PC-3 (cell line): Measurements from ENCODE around the gene IDH3G.

Source experiments
- CTCF ChIP-seq: fragments of 300-600 bp; sonication (generic); conservative IDR thresholded peaks from 2 replicates; pipeline ENCODE4 v1.5.1; 2017; ENCODE audit warnings: antibody characterized with exemption, low read depth, mild to moderate bottlenecking, low read length
- EZH2 ChIP-seq: fragments of 300-600 bp; sonication (generic); IDR thresholded peaks from one replicate; pipeline ENCODE4 v1.6.1; 2017; ENCODE audit warnings: antibody characterized with exemption, mild to moderate bottlenecking, low read length; ENCODE audit not compliant: unreplicated experiment

GRCh38 chrX:153744210-153745066 is 49.7 kb downstream of the IDH3G start:
- no peak for TF ChIP-seq EZH2
- peak; percentile 40; the same call in 1 of the 2 replicates for TF ChIP-seq CTCF
